ENCODE results near the gene C15orf40.
"Not testable (repeated sequence)": the region's sequence is repeated elsewhere in the genome, so short reads cannot be mapped to it uniquely, and the experiment has no call there.

The C15orf40 gene

DNA sequence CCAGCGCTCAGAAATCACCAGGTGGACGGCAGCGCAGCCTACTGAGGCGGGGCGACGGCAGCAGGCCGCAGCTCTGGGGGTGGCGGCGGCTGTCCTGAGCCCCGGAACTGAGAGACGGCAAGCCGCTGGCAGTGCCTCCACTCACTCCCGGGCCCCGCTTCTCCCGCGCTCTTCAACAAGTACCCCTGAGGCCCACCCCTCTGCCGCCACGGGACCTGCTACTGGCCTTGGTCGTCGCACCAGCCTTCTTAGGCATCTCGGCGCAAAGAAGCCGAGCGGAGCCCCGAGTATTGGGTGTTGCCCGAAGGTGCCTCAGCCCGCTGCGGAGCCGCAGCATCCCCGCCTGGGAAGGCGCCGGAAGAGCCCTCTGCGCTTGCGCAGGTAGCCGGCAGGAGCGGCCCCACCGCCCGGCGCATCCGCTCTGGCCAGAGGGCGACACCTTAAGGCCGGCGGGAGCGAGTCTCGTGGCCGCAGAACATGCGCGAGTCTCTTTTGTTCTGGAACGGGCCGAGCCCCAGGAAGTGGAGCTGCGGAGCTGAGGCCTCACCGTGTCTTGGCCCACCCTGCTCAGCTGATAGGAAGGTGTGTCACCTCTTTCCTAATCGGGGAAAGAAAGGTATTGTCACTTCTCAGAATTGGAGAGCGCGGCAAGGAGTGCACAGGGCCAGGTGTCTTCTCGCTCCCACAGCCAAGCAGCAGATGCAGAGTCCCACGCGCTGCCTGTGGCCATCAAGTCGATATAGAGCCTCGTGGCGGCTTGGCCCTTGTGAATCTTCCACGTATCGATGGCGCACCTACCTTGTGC lies at the start of gene C15orf40:
Gene C15orf40, minus strand, starts transcription at position 369 of the 805 bp plus-strand sequence. Its CDS starts 32 bp downstream, at position 337.
- peak; percentile 59 to 90 for DNase-seq

- DNase-seq, result peak in 1 of 2 experiments; percentile 47
These were observed 46.4 kb upstream of the C15orf40 start for GRCh38 chr15:83057696-83058376.

DNA sequence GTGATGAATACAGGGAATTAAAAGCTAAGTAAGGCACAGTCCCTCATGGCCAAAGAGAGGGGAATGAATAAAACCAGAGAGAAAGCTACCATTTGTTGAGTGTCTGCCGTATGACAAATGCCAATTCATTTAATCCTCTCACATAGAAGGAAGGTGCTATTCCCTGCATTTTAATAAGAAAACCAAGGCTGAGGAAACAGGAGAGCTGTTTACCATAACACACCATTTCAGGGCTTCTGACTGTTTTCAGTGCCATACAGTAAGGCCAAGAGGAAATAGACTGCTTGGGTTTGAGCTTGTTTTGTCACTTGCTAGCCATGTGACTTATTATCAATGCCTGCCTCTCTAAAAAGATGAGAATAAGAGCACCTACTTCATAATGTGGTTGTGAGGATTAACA lies 45.6 kb upstream of the C15orf40 start:
- no peak for DNase-seq

- no peak for DNase-seq
These were observed 41.7 kb upstream of the C15orf40 start for GRCh38 chr15:83053151-83053550.

DNA sequence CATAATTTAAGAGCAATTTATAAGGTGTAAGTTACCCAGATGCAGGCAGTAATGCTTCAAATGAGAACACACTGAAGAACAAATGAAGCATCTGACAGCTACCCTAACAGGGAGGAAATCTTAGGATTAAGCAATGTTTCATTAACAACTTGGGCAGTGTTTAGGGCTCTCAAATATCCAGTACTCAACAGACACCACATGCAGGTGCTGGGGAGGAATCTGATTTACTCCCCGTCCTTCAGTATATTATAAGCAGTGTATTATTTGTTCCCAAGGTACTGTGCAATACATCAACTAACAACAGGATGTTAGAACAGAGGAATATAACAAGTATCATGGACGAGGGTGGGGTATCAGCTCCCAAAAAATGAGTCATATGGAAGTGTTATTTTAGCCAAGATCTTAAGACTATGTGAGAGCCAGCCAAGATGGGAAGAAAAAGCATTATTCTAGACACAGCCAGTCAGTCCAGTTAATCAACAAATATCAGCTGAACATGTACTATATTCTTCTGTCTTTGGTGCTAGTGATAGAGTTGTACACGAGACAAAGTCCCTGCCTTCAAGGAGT lies 35.2 kb upstream of the C15orf40 start:
- no peak for DNase-seq

DNA sequence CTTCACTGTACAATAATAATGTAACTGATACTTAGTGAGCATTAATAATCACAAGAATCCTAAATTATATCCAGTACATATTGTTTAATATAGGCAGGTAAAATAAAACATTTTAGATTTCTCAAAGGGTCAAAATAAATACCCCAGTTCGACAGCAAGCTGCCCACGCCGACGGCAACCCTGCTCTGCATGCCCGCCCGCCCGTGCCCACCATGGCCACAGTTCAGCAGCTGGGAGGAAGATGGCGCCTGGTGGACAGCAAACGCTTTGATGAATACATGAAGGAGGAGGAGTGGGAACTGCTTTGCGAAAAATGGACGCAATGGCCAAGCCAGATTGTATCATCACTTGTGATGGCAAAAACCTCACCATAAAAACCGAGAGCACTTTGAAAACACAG lies 32.7 kb upstream of the C15orf40 start:
- DNase-seq, result no peak

DNA sequence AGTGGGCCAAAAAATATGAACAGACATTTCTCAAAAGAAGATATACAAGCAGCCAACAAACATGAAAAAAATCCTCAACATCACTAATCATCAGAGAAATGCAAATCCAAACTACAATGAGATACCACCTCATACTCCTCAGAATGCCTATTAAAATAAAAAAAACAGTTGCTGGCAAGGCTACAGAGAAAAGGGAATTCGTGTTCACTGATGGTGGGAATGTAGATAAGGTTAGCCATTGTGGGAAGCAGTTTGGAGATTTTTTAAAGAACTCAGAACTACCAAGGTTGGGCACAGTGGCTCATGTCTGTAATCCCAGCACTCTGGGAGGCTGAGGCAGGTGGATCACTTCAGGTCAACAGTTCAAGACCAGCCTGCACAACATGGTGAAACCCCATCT lies 27.8 kb upstream of the C15orf40 start:
- DNase-seq, result no peak

DNA sequence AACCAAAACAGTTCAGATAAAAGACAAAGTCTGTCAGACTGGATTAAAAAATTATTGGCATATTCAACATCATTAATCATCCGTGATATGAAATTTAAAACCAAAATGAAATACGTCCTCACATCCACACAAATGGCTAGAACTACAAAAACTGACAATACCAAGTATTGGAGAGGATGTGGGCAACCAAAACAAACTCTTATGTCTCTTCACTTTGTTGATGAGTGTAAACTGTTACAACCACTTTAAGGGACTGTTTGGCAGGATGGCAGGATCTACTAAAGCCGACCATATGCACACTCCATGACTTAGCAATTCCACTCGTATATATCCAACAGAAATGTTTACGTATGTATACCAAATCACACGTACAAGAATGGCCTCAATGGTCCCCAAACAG lies 24.8 kb upstream of the C15orf40 start:
- no peak for DNase-seq

DNA sequence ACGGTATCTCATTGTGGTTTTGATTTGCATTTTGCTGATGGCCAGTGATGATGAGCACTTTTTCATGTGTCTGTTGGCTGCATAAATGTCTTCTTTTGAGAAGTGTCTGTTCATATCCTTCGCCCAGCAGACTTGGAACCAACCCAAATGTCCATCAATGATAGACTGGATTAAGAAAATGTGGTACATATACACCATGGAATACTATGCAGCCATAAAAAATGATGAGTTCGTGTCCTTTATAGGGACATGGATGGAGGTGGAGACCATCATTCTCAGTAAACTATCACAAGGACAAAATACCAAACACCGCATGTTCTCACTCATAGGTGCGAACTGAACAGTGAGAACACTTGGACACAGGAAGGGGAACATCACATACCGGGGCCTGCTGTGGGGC lies 19.8 kb upstream of the C15orf40 start:
- not testable (repeated sequence) for DNase-seq

DNA sequence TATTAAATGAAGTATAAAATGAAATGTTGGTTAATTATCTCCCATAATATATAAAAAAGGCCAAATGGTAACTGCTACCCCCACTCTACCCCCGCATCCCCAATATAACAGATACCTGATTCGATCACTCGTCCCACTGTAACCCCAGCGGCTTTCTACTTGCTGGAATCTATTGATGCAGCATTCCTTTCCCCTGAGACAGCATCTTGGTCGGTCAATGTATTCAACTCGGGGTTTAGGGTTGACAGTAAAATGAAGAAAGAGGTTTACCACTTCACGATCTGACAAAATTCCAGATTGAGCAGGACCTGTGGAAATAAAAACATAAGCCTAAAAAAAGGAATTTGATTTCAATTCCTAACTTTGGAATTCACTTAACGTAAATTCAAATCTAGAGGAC lies 18.6 kb upstream of the C15orf40 start:
- no peak for DNase-seq

DNA sequence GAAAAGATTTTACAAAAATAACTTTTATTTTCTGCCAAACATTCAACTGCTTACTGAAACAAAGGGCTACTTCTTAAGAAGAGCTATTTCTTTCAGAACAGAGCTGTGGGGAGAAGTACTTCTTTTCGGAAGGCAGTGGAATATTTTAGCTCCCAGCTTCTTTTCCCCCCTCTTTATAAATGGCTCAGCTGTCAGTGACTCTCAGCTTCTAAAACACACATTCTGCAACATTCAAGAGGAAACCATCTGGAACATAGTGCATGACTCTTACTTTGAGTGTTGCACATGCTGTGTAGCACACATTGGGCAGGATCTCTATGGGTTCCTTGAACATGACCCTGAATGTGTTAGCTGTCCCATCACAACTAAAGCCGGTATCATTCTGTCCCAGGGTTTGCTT lies 7.0 kb upstream of the C15orf40 start:
- DNase-seq, result no peak

GRCh38 chr15:83016906-83017305 lies 5.5 kb upstream of the C15orf40 start:
- DNase-seq, result no peak

DNA sequence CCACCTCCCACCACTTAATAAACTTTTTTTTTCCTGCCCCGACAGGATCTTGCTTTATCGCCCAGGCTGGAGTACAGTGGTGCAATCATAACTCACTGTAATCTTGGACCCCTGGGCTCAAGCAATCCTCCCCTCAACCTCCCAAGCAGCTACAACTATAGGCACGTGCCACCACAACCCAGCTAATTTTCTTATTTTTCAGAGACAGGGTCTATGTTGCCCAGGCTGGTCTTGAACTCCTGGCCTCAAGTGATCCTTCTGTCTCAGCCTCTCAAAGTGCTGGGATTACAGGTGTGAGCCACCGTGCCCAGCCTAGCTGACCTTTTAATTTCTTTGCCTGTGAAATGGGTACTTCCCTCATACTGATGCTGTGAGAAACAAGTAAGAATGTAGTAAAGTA lies 3.9 kb upstream of the C15orf40 start:
- no peak for DNase-seq

- DNase-seq, result no peak
These were observed 2.8 kb upstream of the C15orf40 start for GRCh38 chr15:83014205-83014653.

GRCh38 chr15:83012636-83013035 lies 1.2 kb upstream of the C15orf40 start:
- no peak for DNase-seq

DNA sequence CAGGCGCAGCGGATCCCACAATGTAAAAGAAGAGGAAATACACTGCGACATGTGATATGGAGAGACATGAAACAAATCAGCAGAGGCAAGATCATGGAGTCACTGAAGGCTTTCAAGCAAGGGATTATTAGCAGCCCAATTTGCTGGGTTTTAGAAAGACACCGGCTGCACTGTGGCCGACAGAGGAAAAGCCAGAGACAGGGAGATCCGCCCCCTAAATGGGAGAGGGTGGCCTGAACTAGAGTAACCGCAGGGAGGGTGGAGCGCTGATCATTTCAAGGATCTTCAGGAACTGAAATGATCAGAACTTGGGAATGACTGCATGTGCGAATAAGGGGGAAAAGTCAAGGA lies 612 bp upstream of the C15orf40 start:
- peak; percentile 18 to 29 for DNase-seq

- peak; percentile 31 to 68 for DNase-seq
These were observed 649 bp downstream of the C15orf40 start for GRCh38 chr15:83010709-83011270.

GRCh38 chr15:83000672-83001031 lies 10.8 kb downstream of the C15orf40 start:
- not testable (repeated sequence) for DNase-seq

DNA sequence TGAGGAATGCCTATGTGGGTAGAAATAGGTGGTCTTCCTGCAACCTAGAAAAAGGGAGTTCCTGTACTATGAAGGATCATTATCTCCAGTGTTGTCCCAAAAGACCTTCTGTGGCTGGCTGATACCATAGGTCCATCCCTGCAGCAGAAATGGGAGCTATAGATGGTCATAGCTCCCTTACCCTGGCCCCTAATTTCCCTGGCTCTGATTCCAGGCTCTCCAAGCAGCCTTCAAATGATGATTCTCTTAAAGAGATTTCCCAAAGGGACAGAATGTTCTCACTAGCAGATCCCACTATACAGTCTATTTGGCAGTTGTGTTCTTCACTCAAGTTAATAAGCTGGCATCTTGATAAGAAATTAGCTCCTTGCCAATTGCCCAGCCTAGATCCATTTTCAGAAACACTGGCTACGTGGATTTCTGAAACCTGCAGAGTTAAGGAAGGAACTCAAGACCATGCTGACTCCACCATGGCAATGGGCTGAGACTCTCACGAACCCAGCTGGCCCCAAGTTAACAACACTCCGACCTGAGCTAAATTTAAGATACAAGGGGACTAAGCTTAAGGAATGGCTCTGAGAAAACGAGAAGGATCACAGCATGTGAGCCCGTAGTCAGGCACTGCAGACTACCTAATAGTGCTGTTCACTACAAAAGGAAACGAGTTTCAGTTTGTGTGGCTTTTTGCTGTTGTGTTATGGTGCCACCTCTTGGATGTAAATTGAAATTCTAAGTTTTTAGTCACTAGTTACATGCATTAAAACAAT lies 11.4 kb downstream of the C15orf40 start:
- peak in 1 of 2 experiments; percentile 51 for DNase-seq

- no peak for DNase-seq
These were observed 12.0 kb downstream of the C15orf40 start for GRCh38 chr15:82999426-82999825.

- DNase-seq, result no peak
These were observed 15.5 kb downstream of the C15orf40 start for GRCh38 chr15:82995938-82996337.

- no peak for DNase-seq
These were observed 16.4 kb downstream of the C15orf40 start for GRCh38 chr15:82995076-82995475.

GRCh38 chr15:82993144-82993543 lies 18.3 kb downstream of the C15orf40 start:
- DNase-seq, result no peak
